ENCODE results near the gene ABHD12B.

ABHD12B gene

GRCh38 chr14:50951032-50951431 lies 79.2 kb downstream of the ABHD12B start:
- DNase-seq (ENCODE audit: extremely low read depth, low read depth): no peak
- no peak for TF ChIP-seq CTCF (IDR thresholded peaks at IDR 0.05; ENCODE audit: low read depth, low read length, missing control alignments)
- no peak overlapping the region for H3K4me3 ChIP-seq (replicated peaks; ENCODE audit: low read depth, low read length)

GRCh38 chr14:50953502-50953901 lies 81.6 kb downstream of the ABHD12B start:
- no peak for DNase-seq (ENCODE audit: extremely low read depth, low read depth)
- no peak for TF ChIP-seq CTCF (IDR thresholded peaks at IDR 0.05; ENCODE audit: low read depth, low read length, missing control alignments)
- H3K4me3 ChIP-seq (replicated peaks; ENCODE audit: low read depth, low read length): no peak overlapping the region

Measured in HFF-Myc (cell line).